Ammon's horn (tissue), 1 donor: ENCODE measurements around the gene PHF21B.
"Not testable (repeated sequence)": the region's sequence is repeated elsewhere in the genome, so short reads cannot be mapped to it uniquely, and the experiment has no call there.

Experiments
- DNase-seq: peaks from one replicate; pipeline ENCODE4 v3.0.0-alpha.2; 2016; ENCODE audit warnings: low spot score

Gene PHF21B

DNA sequence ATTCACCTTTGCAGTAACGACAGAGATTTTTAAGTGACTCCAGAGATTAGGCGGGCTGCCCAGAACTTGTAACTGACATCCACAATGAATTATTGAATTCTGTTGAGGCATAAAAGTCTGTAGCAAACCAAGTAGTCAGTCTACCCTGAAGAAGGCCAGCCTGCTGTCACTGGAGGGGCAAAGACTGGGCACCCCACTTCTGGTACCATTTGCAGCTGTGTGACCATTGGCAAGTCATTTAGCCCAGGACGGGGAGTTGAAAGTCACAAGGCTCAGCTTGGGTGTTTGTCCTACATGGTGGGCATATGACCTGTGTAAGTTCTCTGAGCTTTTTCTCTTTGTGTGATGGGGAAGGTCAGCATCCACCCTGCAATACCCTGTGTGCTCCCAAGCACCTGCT, 138.0 kb downstream of the PHF21B start:
- no peak for DNase-seq

DNA sequence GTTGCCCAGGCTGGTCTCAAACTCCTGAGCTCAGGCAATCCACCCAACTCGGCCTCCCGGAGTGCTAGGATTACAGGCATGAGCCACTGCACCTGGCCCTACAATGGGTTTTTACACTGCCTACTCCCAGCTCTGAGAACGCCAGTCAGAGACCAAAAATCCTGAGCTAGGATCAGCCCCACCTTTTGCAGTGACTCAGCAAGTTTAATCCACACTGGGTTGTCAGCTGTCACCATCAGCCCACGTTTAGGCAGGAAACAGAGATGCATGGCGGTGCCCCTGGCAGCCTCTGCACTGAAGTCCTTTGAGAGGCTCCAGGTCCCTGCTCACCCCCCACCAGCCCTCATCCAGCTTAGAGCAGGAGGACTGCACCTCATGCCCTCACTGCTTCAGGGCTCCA, 139.8 kb downstream of the PHF21B start:
- DNase-seq = peak; percentile 64

DNA sequence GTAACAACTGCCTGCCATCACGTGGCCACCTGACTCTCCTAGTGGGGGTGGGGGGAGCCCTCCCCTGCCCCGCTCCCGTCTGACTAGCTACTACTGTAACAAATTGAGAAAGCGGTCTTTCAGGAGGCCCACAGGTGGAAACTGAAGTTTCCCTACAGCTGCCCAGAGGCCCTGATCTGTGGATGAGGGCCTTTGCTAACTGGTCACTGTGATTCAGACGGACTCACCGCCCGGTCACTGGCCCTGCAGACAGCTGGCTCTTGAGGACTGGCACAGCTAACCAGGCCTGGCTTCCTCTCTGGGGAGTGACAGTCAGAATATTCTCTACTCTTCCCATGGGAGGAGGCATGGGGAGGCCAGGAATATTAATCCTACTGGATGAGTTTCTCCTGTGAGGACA, 140.6 kb downstream of the PHF21B start:
- no peak for DNase-seq

DNA sequence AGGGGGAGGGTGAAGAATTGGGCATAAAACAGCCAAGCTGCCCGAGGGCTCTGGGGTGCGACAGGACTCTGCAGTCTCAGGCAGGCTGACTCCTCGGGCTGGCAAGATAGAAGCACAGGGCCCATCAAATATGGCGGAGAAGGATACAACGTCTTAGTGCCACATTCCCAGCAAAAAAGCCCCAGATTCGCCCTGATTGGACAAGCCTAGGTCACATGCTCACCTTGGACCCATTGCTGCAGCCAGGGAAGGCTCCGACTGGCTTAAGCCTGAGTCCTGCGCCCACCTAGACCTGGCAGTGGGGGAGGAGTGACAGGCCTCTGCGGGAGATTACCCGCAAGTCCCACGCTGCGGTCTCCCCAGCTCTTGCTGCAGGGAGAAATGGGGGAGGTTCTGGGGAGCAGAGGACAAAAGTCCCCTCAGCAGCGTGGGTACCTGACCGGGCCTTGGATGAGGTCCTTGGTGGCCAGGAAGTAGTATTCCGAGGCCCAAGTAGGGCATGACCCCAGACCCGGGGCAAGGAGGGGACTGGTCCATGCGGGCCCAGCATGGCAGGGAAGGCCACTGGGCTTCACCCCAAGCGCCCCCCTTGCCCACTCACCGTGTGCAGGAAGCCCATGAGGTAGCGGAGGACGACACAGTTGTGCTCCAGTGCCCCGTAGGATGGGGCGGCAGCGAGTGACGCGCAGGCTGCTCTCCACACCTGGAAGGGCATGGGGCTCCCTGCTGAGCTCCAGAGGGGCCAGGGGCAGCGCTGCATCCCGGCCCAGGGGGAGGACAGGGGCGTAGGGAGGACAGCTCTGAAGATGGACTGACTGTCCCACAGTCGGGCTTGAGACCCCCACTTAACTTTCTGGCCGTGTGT, 144.4 kb downstream of the PHF21B start:
- DNase-seq = no peak

DNA sequence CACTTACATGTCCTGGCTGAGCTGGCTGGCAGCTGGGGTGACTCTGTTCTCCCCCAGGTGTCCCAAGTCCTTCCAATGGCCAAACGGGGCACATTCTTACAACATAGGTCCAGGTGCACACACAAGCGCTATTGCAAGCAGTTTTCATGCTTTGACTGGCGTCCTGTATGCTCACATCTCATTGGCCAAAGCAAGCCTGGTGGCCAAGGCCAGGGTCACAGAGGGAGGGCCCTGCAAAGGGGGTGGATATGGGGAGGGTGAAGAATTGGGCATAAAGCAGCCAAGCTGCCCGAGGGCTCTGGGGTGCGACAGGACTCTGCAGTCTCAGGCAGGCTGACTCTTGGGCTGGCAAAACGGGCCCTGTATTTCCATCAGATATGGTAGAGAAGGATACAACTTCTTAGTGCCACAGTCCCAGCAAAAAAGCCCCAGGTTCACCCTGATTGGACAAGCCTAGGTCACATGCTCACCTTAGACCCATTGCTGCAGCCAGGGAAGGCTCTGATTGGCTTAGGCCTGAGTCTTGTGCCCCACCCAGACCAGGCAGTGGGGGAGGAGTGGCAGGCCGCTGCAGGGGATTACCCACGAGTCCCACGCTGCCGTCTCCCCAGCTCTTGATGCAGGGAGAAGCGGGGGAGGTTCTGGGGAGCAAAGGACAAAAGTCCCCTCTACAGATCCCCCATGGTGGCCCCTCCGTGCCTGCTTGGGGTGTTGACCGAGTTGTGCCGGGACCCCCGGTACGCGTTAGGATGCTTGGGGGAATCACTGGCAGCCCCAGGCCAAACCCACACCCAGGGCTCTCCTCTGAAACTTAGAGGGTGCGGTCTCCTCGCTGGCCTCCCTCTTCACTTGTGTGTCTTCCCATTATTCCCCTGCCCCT, 146.6 kb downstream of the PHF21B start:
- no peak for DNase-seq

DNA sequence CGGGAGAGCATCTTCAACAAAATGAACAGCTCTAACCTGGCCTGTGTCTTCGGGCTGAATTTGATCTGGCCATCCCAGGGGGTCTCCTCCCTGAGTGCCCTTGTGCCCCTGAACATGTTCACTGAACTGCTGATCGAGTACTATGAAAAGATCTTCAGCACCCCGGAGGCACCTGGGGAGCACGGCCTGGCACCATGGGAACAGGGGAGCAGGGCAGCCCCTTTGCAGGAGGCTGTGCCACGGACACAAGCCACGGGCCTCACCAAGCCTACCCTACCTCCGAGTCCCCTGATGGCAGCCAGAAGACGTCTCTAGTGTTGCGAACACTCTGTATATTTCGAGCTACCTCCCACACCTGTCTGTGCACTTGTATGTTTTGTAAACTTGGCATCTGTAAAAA, 147.5 kb downstream of the PHF21B start:
- no peak for DNase-seq

DNA sequence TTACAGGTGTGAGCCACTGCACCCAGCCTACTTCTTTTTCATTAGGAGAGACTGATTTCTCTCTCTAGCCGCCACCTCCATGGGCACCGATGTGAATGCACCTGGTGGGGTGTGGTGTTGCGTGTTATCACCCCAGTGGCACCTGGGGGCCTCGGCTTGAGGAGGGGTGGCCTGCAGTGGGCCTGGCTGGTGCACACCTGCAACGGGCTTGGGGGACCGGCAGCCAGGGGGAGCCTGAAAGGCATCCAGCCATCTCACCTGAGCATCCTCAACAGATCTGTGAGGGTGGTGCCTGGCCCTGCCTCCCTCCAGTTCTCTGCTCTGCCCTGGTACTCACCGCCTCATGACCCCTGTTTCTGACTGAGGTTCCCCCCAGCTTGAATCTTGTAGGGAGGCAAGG, 148.6 kb downstream of the PHF21B start:
- no peak for DNase-seq

DNA sequence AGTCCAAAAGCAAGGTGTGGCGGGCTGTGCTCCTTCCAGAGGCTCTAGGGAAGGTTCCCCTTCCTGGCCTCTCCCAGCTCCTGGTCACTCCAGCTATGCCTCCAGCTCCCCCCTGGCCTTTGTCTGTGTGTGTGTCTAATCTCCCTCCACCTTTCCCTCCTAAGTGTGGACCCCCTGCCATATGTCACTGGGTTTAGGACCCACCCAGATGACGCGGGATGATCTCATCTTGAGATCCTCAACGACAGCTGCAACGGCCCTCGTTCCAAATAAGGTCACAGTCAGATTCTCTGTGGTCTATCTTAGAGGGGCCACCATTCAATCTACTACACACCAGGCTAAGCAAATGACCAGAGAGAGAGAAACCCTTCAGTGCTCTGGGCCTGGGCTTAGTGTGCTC, 149.5 kb downstream of the PHF21B start:
- no peak for DNase-seq

DNA sequence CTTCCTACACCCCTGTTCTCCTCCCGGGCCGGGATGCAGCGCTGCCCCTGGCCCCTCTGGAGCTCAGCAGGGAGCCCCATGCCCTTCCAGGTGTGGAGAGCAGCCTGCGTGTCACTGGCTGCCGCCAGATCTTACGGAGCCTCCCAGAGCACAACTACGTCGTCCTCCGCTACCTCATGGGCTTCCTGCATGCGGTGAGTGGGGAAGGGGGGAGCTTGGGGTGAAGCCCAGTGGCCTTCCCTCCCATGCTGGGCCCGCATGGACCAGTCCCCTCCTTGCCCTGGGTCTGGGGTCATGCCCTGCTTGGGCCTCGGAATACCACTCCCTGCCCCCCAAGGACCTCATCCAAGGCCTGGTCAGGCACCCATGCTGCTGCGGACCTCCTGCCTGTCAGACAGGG, 150.2 kb downstream of the PHF21B start:
- no peak for DNase-seq

DNA sequence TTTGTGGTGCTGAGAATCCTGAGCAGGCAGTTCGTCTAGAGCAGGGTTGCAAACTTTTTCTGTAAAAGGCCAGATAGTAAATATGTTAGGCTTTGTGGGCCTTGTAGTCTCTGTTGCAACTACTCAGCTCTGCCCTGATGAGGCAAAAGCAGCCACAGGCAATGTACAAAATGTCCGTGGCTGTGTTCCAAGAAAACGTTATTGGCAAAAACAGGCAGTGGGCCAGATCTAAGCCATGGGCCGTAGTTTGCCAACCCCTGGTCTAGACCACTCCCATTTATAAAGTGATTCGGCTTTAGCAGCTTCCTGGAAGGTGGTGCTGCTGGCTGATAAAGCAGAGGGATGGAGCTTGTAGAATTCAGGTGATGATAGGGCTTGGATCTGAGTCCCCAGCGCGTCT, 151.0 kb downstream of the PHF21B start:
- DNase-seq = not testable (repeated sequence)

DNA sequence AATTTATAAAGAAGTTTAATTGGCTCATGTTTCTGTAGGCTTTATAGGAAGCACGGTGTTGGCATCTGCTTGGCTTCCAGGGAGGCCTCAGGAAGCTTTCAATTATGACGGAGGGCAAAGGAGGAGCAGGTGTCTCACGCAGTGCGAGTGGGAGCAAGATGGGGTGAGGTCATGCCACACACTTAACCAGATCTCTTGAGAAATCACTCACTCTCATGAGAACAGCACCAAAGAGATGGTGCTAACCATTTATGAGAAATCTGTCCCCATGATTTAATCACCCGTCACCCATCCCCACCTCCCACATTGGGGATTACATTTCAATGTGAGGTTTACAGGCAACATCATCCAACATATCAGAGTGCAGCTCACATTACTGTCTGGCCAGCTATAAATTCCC, 153.9 kb downstream of the PHF21B start:
- no peak for DNase-seq

DNA sequence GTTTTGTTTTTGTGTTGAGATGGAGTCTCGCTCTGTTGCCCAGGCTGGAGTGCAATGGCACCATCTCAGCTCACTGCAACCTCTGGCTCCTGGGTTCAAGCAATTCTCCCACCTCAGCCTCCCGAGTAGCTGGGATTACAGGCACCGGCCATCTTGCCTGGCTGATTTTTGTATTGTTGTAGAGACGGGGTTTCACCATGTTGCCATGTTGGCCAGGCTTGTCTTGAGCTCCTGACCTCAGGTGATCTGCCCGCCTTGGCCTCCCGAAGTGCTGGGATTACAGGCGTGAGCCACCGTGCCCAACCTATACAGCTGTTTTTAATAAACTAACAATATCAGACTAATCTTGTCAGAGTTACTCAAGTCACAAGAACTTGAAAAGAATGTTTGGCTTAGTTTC, 155.2 kb downstream of the PHF21B start:
- not testable (repeated sequence) for DNase-seq

DNA sequence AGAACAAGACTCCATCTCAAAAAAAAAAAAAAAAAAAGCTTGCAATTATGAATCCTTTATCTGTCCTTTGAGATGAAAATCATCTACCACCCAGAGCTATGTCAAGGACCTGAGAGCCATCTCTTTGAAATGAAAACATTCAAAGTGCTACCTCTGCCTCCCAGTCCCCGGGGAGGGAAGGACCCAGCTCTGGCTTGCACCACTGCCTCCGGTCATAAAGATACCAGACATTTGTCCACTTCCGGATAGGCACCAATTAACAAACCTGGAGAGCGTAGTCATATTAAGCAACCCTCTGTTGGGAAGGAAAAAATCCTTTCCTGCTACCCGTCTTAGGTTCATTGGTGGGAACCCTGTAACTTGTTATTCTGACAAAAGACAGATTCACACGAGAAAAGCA, 158.9 kb downstream of the PHF21B start:
- DNase-seq = no peak

DNA sequence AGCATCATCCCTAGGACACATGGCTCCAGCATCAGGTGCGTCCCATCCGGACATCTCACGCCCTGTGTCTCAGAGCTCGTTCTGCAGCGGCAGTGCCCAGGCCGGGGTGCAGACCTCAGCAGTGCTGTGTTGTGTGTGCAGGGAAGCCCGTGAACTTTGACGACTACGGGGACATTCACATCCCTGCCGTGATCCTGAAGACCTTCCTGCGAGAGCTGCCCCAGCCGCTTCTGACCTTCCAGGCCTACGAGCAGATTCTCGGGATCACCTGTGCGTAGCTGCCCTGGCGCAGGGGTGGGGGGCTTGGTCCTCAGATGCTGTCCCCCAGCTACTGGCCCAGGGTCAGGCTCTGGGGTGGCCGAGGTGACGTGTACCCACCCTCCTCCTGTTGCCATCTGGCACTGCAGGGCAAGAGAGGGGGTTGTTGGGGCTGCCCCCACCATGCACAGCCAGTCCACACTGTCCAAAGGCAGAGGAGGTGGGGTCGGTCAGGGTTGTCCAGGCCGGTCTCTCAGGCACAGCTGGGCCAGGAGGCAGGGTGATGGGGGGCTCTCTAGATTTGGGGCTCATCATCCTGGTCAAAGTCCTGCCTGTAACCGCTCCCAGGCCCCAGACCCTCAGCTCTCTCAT, 160.9 kb downstream of the PHF21B start:
- no peak for DNase-seq

DNA sequence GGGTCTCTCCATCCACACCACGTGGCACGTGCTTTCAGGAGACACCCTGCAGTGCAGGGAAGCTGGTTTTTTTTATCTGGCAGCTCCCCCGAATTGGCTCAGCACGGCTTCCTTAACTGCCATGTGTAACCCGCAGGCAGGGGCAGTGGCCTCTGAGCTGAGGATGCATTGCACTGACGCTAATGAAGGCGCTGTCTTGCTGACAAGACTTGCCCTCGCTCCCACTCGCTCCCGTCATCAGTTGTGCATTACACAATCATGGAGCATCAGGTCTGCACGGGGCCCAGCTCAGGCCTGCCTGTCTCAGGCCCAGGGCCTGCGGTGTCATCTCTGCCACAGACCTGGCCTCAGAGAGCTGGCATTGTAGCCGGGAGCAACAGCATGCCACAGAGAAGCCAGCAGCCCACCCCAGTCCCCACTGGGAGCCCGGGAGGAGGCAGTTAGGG, 161.5 kb downstream of the PHF21B start:
- no peak for DNase-seq

DNA sequence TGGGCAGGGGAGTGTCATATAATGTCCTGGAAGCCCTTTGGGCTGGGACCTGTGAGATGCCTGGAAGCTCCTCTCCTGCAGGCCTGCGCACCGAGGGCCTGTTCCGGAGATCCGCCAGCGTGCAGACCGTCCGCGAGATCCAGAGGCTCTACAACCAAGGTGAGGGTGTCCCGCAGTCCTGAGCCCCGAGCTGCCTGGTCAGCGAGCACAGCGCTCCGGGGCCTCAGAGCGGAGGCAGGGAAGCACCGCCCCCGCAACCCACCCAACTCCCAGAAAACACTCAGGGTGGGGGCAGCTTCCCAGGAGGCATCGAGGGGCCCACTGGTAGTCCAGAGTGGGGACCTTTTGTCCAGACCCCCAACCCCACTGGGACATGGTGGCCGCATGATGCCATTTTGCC, 161.9 kb downstream of the PHF21B start:
- DNase-seq = no peak

DNA sequence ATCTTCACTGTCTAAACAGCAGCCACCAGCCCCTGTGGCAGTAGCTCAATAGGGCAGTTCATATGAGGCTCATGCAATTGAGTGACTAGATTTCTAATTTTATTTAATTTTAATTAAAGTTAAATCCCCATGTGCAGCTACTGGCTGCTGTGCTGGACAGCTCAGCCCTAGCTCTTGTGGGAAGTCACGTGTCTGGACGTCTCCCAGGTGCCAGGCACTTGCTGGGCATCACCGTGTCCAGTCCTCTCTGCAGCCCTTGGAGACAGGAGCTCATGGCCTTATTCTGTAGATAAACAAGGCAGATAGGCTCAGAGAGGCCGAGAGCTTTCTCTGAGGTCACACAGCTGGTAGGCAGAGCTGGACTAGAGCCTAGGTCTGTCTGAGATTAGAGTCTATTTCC, 162.4 kb downstream of the PHF21B start:
- DNase-seq = peak; percentile 25

DNA sequence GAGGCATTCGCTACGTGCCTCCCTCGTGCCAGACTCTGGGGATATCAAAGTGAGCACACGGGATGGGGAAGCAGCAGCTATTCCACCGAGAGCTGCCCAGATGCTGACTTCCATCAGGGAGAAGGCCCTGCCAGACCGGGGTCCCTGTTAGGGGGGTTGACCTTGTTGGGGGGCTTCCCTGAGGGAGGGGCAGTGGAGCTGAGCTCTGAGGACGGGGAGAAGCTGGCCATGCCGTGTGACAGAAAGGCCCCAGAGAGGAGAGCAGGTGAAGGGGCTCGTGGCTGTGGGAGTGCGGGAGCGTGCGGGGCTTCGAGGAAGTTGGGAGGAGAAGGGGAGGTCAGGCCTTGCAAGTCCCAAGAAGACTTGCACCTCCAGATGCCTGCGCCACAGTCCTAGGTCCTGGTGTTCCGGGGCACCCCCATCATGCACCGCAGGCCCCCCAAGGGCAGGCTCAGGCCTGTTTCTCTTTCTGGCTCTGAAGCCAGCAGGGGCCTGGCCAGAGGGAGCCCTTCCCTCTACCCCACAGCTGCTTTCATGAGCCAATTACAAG, 163.0 kb downstream of the PHF21B start:
- DNase-seq = no peak

DNA sequence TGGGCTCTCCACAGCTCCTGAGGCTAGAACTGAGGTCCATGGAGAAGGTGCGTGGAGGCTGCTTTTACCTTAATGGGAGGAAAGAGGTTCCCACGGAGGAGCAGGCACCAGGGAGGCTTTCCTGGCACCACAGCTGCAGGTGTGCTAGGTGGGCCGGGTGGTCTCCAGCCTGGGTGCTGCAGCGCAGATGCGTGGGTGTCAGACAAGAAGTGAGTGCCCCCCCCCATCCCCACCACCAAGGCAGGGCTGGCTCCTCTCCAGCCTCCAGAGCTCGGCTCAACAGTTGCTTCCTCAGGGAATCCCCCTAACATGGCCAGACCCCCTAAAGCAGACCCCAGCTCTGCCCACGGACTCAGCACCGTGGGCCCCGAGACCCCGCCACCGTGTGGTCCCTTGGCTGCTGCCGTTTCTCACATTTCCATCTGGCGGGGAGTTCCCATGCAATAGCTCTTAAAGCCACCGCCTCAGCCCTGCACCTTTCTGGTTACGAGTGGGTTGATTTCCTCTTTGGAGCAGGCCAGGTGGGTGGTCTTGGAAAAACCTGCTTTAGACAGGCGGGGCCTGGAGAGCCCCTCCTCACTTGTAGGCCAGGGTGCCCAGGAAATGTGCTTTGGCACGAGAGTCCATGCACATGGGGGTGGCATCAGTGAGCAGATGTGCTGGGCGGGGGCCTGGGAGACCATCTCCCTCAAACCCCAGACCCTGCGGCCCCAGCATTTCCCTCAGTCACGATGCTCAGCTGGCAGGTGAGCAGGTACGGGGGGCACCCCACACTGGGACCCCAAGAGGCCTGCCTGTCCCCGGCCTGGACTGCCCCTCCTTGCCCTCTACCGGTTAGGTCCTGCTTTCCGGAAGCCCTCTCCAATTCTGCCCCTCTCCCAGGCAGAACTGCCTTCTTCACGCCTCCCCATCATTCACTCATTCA, 163.7 kb downstream of the PHF21B start:
- DNase-seq = no peak

DNA sequence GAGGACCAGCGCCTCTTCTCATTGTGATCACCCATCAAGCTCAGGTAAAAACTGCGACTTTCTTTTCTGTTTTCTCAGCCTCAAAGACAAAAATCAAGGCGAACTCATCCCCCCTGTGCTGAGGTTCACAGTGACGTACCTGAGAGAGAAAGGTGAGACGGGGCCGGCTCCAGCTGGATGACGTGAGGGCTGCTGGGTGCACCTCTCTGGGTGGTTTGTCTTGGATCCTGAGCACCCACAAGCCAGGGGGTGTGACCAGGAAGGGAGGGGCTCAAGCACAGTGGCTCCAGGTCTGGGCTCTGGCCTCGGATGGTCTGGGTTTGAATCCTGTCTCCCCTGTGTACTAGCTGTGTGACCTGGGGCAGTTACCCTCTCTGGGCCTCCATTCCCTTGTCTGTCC, 164.6 kb downstream of the PHF21B start:
- DNase-seq = no peak

DNA sequence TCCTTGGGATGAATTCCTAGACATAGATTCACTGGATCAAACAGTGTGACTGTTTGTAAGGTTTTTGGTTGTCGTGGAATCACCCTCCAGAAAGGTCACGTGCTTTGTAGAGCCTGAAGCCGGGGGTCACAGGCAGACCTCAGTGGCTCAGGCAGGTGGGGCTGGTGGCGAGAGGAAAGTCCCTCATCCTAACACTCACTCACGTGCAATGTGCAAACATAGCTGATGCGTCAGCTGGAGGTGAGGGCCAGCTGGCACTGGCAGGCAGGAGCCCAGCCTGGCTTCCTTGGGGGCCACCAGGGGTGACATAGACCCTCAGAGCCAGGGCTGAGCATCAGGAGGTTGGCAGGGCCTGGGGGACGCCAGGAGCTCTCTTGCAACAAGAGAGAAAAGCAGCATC, 167.4 kb downstream of the PHF21B start:
- no peak for DNase-seq
